Natural killer cell (primary cell): ENCODE data around the gene NSRP1. TPM values are rescaled to one million over a fixed set of nuclear protein-coding genes. Genes with fewer than 3 reads are reported as not detected.
A peak's percentile ranks its signal among the peaks of the same experiment; 100 is the strongest.

Source experiments
- ATAC-seq, 3 donors: fragments of 150-1000 bp in 2 of 3; fragments of 200-7000 bp in 1 of 3; cut with Tn5 transposase; 1 replicate in 1 of 3; 2 replicates in 2 of 3; pipeline ENCODE4 v1.10.0; 2021; ENCODE audit warnings: mild to moderate bottlenecking in 2 of 3, moderate library complexity in 2 of 3
- DNase-seq, 2 donors: peaks; one replicate each; pipeline versions ENCODE4 v3.0.0 to v3.0.0-alpha.2; 2013 to 2021; ENCODE audit warnings: mixed read lengths in 1 of 2
- H3K27ac ChIP-seq: one replicate; pipeline ENCODE4 v1.5.1; 2013; ENCODE audit warnings: mild to moderate bottlenecking, low read length
- H3K27me3 ChIP-seq: one replicate; pipeline ENCODE4 v1.6.1; 2013; ENCODE audit warnings: low read length; ENCODE audit not compliant: control insufficient read depth, insufficient read depth
- H3K36me3 ChIP-seq: one replicate; pipeline ENCODE4 v1.6.1; 2013; ENCODE audit warnings: low read length; ENCODE audit not compliant: control insufficient read depth, insufficient read depth
- H3K4me1 ChIP-seq: one replicate; pipeline ENCODE4 v1.6.1; 2013; ENCODE audit warnings: low read length; ENCODE audit not compliant: control insufficient read depth, insufficient read depth
- H3K4me3 ChIP-seq: one replicate; pipeline ENCODE4 v1.5.1; 2013; ENCODE audit warnings: low read length
- H3K9me3 ChIP-seq: one replicate; pipeline ENCODE4 v1.6.1; 2013; ENCODE audit warnings: low read length; ENCODE audit not compliant: control insufficient read depth, insufficient read depth
- H3K27ac Mint-ChIP-seq, 2 donors: one replicate each; pipeline ENCODE4 v1.8.0; 2022; ENCODE audit warnings: mild to moderate bottlenecking in 2 of 2, mixed read lengths in 2 of 2, moderate library complexity in 1 of 2
- H3K27me3 Mint-ChIP-seq, 2 donors: one replicate each; pipeline ENCODE4 v1.8.0; 2022; ENCODE audit warnings: low read depth in 2 of 2, mixed read lengths in 2 of 2
- H3K36me3 Mint-ChIP-seq: one replicate; pipeline ENCODE4 v1.8.0; 2022; ENCODE audit warnings: mixed read lengths
- H3K4me1 Mint-ChIP-seq, 2 donors: one replicate each; pipeline ENCODE4 v1.8.0; 2022; ENCODE audit warnings: mixed read lengths in 2 of 2
- H3K4me3 Mint-ChIP-seq: one replicate; pipeline ENCODE4 v1.8.0; 2022; ENCODE audit warnings: mild to moderate bottlenecking, moderate library complexity, mixed read lengths
- H3K9me3 Mint-ChIP-seq, 2 donors: one replicate each; pipeline ENCODE4 v1.8.0; 2022; ENCODE audit warnings: mixed read lengths in 2 of 2
- WGBS: methylation state at CpG from one replicate; pipeline ENCODE4 v1.1.7; 2013; ENCODE audit warnings: missing lambda C conversion rate; ENCODE audit not compliant: insufficient coverage; 5-methylcytosine and 5-hydroxymethylcytosine counted together
- intact Hi-C: fragments of 100-400 bp; cut with micrococcal nuclease; formaldehyde crosslinking; loops from one replicate; pipeline ENCODE4 v1.14.2; 2022
- total RNA-seq, 4 donors: library from RNA; stranded (reverse); fragments of 120-200 nt in 1 of 4; gene quantifications; one replicate each; pipeline versions ENCODE4 v1.2.3 to v1.2.4, GENCODE V29; 2013 to 2022
- TF ChIP-seq, protein P1 (sequence below): fragments of 200-600 bp; IDR thresholded peaks from one replicate; pipeline ENCODE4 v1.8.0; 2022; ENCODE audit warnings: antibody characterized with exemption

The NSRP1 gene
- 10 to 100 TPM; 27.0 to 33.7 (median 29.7) TPM for total RNA-seq
- 28.2 TPM for total RNA-seq (2013)

DNA sequence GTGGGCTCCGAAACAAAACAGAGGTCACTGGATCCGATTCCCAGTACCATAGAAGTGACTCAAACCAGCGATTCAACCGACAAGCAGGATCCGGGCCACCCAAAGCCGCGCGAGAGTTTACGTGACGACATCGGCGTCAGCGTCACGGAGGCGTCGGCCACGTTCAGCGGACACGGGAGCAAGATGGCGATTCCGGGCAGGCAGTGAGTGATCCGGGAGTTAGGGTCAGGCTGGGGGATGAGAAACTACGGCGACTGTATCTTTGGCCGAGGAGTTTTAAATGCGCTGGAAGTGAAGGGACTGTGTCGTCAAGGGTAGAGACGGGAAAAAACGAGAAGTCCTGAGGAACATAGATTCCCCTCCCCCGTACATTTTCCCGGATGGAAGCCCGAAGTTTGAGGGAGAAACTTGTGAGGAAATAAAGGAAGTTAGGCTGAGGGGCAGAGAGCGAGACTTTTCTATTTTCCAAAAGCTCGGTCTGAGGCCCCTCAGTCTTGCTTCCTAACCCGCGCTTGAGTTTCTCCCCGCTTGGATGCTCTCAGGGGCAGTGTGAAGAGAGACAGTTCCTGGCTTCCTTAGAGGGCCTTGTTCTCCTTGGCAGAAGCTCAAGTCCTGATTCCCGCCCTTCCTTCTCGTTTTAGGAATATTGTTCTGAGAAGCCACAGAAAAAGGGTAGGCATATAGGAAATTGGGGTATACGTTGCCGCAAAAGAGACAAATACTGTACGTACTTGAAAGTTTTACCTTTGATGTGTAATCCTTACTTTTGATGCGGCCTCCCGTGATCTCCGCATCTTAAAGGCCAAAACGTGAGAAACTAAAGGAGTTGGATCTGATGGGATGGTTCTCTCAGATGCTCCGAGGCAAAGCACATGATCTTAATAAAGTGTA lies at the start of gene NSRP1:
TSS of gene NSRP1 (plus strand) at position 156 of the 891 bp plus-strand sequence. CDS start at position 184, 28 bp downstream.
- H3K9me3 ChIP-seq = no peaks in the 10 kb centered on the region
- Mint-ChIP-seq H3K27ac (peak within 1 kb of the TSS; percentile 98), H3K36me3 (peaks cover 7% of the 10 kb centered on the region), H3K9me3 (no peaks in the 10 kb centered on the region), H3K27me3 (no peaks in the 10 kb centered on the region), H3K4me3 (peak within 1 kb of the TSS; percentile 99), H3K4me1 (peaks cover 50 to 52% of the 10 kb centered on the region in 2 donors)
- peak within 1 kb of the TSS; percentile 96 for H3K27ac ChIP-seq
- peak within 1 kb of the TSS; percentile 75 for H3K4me3 ChIP-seq
- peak; percentile 92 to 96 for DNase-seq
- intact Hi-C loops = no loop called here
- ATAC-seq = peak; percentile 95 to 96 (median 95)
- H3K27me3 ChIP-seq = no peaks in the 10 kb centered on the region
- peaks cover 7% of the 10 kb centered on the region for H3K4me1 ChIP-seq
- TF ChIP-seq, protein P1, sequence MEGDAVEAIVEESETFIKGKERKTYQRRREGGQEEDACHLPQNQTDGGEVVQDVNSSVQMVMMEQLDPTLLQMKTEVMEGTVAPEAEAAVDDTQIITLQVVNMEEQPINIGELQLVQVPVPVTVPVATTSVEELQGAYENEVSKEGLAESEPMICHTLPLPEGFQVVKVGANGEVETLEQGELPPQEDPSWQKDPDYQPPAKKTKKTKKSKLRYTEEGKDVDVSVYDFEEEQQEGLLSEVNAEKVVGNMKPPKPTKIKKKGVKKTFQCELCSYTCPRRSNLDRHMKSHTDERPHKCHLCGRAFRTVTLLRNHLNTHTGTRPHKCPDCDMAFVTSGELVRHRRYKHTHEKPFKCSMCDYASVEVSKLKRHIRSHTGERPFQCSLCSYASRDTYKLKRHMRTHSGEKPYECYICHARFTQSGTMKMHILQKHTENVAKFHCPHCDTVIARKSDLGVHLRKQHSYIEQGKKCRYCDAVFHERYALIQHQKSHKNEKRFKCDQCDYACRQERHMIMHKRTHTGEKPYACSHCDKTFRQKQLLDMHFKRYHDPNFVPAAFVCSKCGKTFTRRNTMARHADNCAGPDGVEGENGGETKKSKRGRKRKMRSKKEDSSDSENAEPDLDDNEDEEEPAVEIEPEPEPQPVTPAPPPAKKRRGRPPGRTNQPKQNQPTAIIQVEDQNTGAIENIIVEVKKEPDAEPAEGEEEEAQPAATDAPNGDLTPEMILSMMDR = no peak
- under 1% methylated on average over 42 of the region's 47 CpGs for WGBS
- H3K36me3 ChIP-seq = peaks cover 6% of the 10 kb centered on the region

GRCh38 chr17:30068465-30068864 lies 48.2 kb upstream of the NSRP1 start:
- Histone ChIP-seq H3K4me3 (no peak overlapping the region), H3K4me1 (no peaks in the 10 kb centered on the region), H3K27ac (no peak overlapping the region), H3K9me3 (peaks cover 8% of the 10 kb centered on the region), H3K36me3 (no peaks in the 10 kb centered on the region), H3K27me3 (no peaks in the 10 kb centered on the region)
- Mint-ChIP-seq H3K4me3 (no peak overlapping the region), H3K27me3 (peaks cover 16 to 48% of the 10 kb centered on the region in 2 donors), H3K9me3 (peaks cover 12 to 15% of the 10 kb centered on the region in 2 donors), H3K27ac (no peak overlapping the region), H3K36me3 (peaks cover 25% of the 10 kb centered on the region), H3K4me1 (no peaks in the 10 kb centered on the region)
- intact Hi-C loops = no loop called here
- 95% methylated on average over 16 of the region's 16 CpGs for WGBS
- ATAC-seq (no peak), DNase-seq (no peak)
- TF ChIP-seq, protein P1 = no peak

DNA sequence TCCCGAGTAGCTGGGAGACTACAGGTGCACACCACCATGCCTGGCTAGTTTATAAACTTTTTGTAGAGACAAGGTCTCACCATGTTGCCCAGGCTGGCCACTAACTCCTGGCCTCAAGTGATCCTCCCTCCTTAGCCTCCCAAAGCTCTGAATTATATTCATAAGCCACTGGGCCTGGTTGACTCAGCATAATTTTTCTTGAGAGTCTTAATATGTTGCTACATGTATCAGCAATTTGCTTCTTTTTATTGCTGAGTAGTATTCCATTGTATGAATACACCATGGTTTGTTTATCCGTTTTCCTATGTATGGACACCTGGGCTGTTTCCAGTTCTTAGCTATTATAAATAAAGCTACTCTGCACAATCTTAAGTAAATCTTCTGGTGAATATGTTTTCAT lies 42.4 kb upstream of the NSRP1 start:
- no peak overlapping the region for H3K4me3 ChIP-seq
- H3K9me3 ChIP-seq = no peaks in the 10 kb centered on the region
- Mint-ChIP-seq H3K27me3 (peaks cover 22 to 46% of the 10 kb centered on the region in 2 donors), H3K9me3 (no peaks in the 10 kb centered on the region), H3K27ac (no peak overlapping the region), H3K4me1 (no peaks in the 10 kb centered on the region), H3K4me3 (no peak overlapping the region), H3K36me3 (no peaks in the 10 kb centered on the region)
- WGBS = 95% methylated on average over 1 of the region's 2 CpGs
- DNase-seq (no peak), ATAC-seq (no peak)
- no peaks in the 10 kb centered on the region for H3K36me3 ChIP-seq
- H3K27ac ChIP-seq = no peak overlapping the region
- no peaks in the 10 kb centered on the region for H3K4me1 ChIP-seq
- TF ChIP-seq, protein P1 = no peak
- intact Hi-C loops = no loop called here
- H3K27me3 ChIP-seq = no peaks in the 10 kb centered on the region
